GM19099 (cell line): ENCODE measurements around the gene KCTD11.
A peak's percentile ranks its signal among the peaks of the same experiment; 100 is the strongest.

ENCODE experiments used
- POLR2A ChIP-seq: IDR thresholded peaks from 3 replicates; pipeline ENCODE4 v1.6.1; 2011; ENCODE audit warnings: low read depth; ENCODE audit not compliant: insufficient read length; ENCODE audit errors: extremely low read depth

KCTD11 gene

GRCh38 chr17:7328840-7329373 lies 23.1 kb upstream of the KCTD11 start, which contains the start of gene NEURL4:
TSS of gene NEURL4 (minus strand) at chr17:7329335. CDS start at chr17:7329312, 23 bp downstream.
- TF ChIP-seq POLR2A = peak; percentile 22

- TF ChIP-seq POLR2A = peak; percentile 64
These were observed 22.5 kb upstream of the KCTD11 start for GRCh38 chr17:7329374-7329996.

- TF ChIP-seq POLR2A = peak; percentile 45
These were observed 21.8 kb upstream of the KCTD11 start for GRCh38 chr17:7329997-7330637.

- TF ChIP-seq POLR2A = no peak
These were observed 21.3 kb upstream of the KCTD11 start for GRCh38 chr17:7330638-7331015.

- no peak for TF ChIP-seq POLR2A
These were observed 19.9 kb upstream of the KCTD11 start for GRCh38 chr17:7332111-7332510.

- TF ChIP-seq POLR2A = peak; percentile 42
These were observed 19.3 kb upstream of the KCTD11 start for GRCh38 chr17:7332600-7333069.

- TF ChIP-seq POLR2A = no peak
These were observed 16.9 kb upstream of the KCTD11 start for GRCh38 chr17:7334938-7335538.

- TF ChIP-seq POLR2A = peak; percentile 47
These were observed 15.5 kb upstream of the KCTD11 start, which contains the start of gene ACAP1 for GRCh38 chr17:7336240-7337175. TSS of gene ACAP1 (plus strand) at chr17:7336529. CDS start at chr17:7336735, 206 bp downstream.

- TF ChIP-seq POLR2A = no peak
These were observed 11.8 kb upstream of the KCTD11 start for GRCh38 chr17:7340179-7340578.

- no peak for TF ChIP-seq POLR2A
These were observed 10.1 kb upstream of the KCTD11 start for GRCh38 chr17:7341842-7342241.

GRCh38 chr17:7343250-7343649 lies 8.7 kb upstream of the KCTD11 start:
- no peak for TF ChIP-seq POLR2A

GRCh38 chr17:7346761-7347614 lies 5.0 kb upstream of the KCTD11 start:
- TF ChIP-seq POLR2A = no peak

- TF ChIP-seq POLR2A = no peak
These were observed 4.1 kb upstream of the KCTD11 start for GRCh38 chr17:7347630-7348477.
